Ovary (tissue), 3 donors: ENCODE results near the gene DCBLD1.

Experiments used
- POLR2A ChIP-seq: fragments of 450-650 bp; IDR thresholded peaks from one replicate; pipeline ENCODE4 v1.6.1; 2017; ENCODE audit warnings: antibody characterized with exemption, mild to moderate bottlenecking, moderate library complexity
- TF ChIP-seq, protein P1 (sequence below), 3 donors: fragments of 450-650 bp in 2 of 3; fragments of 200-600 bp in 1 of 3; IDR thresholded peaks; one replicate each; pipeline versions ENCODE4 v1.5.1 to v1.8.0; 2016 to 2022; ENCODE audit warnings: antibody characterized with exemption in 3 of 3, mild to moderate bottlenecking in 1 of 3
- donor health status: DM: no; HTN: no; CAD: no.

DNA sequence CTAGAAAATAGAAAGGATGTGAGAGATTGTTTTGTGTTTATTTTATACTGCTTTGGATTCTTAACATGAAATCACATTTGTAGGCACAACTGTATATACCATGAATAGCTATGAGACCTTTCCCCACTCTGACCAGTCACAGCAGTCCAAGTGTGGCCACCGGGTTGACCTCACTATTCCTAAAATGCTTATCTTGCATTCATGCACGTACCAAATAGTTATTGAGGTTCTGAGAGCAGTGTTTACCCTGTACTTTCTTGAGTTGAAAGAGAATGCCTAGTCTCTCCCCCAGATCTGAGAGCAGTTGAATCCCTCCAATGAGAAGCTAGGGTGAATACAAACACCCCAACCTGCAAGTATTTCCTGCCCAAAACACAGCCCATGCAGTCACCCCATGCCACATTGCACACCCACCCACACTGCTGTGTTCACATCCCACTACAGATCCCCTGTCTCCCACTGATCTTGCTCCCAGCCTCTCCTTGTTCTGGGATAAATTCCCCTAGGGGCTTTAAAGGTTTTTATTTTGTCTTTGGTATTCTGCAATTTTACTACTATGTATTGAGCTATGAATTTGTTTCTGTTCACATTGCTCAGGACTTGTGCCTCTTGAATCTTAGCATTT lies 68.3 kb downstream of the DCBLD1 start:
- no peak for TF ChIP-seq POLR2A
- TF ChIP-seq, protein P1, sequence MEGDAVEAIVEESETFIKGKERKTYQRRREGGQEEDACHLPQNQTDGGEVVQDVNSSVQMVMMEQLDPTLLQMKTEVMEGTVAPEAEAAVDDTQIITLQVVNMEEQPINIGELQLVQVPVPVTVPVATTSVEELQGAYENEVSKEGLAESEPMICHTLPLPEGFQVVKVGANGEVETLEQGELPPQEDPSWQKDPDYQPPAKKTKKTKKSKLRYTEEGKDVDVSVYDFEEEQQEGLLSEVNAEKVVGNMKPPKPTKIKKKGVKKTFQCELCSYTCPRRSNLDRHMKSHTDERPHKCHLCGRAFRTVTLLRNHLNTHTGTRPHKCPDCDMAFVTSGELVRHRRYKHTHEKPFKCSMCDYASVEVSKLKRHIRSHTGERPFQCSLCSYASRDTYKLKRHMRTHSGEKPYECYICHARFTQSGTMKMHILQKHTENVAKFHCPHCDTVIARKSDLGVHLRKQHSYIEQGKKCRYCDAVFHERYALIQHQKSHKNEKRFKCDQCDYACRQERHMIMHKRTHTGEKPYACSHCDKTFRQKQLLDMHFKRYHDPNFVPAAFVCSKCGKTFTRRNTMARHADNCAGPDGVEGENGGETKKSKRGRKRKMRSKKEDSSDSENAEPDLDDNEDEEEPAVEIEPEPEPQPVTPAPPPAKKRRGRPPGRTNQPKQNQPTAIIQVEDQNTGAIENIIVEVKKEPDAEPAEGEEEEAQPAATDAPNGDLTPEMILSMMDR (IDR thresholded peaks at IDR 0.05), result no peak
